ENCODE results near the gene HCFC1R1.
"Not testable (repeated sequence)": the region's sequence is repeated elsewhere in the genome, so short reads cannot be mapped to it uniquely, and the experiment has no call there.

Gene HCFC1R1

DNA sequence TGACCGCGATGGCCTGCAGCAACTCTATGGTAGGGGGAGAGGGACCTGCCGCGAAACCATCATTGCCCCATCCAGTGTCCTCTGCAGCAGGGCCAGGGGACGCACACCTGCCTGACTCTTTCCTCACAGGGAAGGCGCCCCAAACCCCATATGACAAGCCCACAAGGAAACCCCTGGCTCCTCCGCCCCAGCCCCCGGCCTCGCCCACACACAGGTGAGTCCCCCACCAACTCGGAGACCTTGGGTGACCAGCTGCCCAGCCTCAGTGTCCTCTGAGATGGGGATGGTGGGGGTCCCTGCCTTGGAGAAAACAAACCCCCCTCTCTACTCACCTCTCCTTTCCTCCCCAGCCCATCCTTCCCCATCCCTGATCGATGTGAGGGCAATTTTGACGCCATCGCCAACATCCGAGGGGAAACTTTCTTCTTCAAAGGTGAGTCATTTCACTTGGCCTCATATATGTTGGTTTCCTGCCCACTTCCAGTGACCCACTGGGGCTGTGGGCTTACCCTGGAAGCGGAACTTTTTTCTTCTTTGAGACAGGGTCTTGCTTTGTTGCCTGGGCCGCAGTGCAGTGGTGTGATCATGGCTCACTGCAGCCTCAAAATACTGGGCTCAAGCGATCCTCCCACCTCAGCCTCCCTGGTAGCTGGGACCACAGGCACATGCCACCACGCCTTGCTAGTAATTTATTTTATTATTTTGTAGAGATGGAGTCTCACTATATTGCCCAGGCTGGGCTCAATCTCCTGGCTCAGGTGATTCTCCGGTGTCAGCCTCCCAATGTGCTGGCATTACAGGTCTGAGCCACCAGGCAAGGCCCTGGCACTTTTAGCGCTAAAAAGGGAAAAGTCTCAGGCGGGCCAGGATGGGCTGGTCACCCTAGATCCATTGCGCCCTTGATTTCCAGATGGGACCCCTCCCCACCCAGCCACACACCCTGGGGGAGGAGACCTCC is 33.7 kb upstream of the HCFC1R1 start:
- Histone ChIP-seq H3K79me2 (ENCODE audit: insufficient read depth, low read depth) (no peaks in the 10 kb centered on the region), H3K27me3 (ENCODE audit: insufficient read depth, low read depth) (peaks cover 6% of the 10 kb centered on the region; the same call in 1 of the 2 replicates), H3K9ac (no peak overlapping the region), H3K27ac (no peak overlapping the region), H3K36me3 (ENCODE audit: insufficient read depth) (no peaks in the 10 kb centered on the region), H3K4me1 (ENCODE audit: low read depth, poor library complexity, severe bottlenecking) (peaks cover 6% of the 10 kb centered on the region), H2AFZ (ENCODE audit: low read depth) (no peak overlapping the region), H4K20me1 (ENCODE audit: insufficient read depth) (no peaks in the 10 kb centered on the region), H3K4me3 (IDR thresholded peaks at IDR 0.05; ENCODE audit: insufficient read depth, low read depth, low read length) (no peak overlapping the region), H3K4me2 (no peak overlapping the region)
- no peak for TF ChIP-seq CTCF (conservative IDR thresholded peaks at IDR 0.05; ENCODE audit: low read depth, low read length)

DNA sequence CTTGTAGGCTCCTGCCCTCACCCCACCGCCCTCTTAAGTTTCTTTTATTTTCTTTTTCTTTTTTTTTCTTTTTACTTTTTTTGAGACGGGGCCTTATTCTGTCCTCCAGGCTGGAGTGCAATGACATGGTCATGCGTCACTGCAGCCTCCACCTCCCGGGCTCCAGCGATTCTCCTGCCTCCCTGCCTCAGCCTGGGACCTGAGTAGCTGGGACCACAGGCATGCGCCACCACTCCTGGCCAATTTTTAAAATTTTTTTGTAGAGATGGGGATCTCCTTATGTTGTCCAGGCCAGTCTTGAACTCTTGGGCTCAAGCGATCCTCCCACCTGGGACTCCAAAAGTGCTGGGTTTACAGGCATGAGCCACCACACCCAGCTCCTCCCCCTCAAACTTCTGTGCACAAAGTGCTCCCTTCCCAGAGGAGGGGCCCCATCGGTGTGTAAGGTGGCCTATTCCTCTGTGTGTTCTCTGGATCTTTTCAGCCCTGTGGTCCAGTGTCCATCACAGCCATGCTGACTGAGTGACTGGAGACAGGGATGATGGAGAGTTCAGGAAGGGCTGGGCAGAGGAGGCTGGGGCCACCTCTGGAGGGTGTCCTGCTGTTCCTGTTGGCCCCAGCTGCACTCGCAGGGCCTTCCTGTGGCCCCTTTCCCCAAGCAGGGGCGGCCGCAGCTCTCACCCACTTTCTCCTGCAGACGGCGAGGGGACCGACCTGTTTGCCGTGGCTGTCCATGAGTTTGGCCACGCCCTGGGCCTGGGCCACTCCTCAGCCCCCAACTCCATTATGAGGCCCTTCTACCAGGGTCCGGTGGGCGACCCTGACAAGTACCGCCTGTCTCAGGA is 32.8 kb upstream of the HCFC1R1 start:
- Histone ChIP-seq H3K36me3 (ENCODE audit: insufficient read depth) (no peaks in the 10 kb centered on the region), H3K4me3 (IDR thresholded peaks at IDR 0.05; ENCODE audit: insufficient read depth, low read depth, low read length) (no peak overlapping the region), H3K79me2 (ENCODE audit: insufficient read depth, low read depth) (no peaks in the 10 kb centered on the region), H2AFZ (ENCODE audit: low read depth) (no peak overlapping the region), H3K4me1 (ENCODE audit: low read depth, poor library complexity, severe bottlenecking) (peaks cover 6% of the 10 kb centered on the region), H4K20me1 (ENCODE audit: insufficient read depth) (no peaks in the 10 kb centered on the region), H3K4me2 (no peak overlapping the region), H3K27ac (no peak overlapping the region), H3K9ac (no peak overlapping the region), H3K27me3 (ENCODE audit: insufficient read depth, low read depth) (peaks cover 3% of the 10 kb centered on the region; the same call in 1 of the 2 replicates)
- no peak for TF ChIP-seq CTCF (conservative IDR thresholded peaks at IDR 0.05; ENCODE audit: low read depth, low read length)

DNA sequence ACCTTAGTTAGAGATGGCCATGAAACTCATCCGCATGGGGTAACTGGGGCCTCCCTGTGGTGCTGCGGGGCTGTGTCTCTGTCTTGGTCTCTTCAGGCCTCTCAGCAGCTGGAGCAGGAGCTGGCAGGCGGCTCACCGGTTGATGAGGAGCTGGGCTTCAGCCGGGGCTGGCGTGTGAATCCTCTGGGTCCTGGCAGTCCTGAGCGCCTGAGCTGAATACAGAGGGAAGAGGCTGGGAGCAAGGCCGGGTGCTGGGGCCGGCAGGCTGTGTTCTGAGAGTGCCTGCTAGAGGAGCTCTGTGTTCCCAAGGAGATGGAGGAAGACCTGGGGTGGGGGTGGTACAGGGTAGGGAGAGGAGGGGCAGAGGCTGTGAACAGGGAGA is 32.0 kb upstream of the HCFC1R1 start:
- H3K4me1 ChIP-seq (ENCODE audit: low read depth, poor library complexity, severe bottlenecking); H3K79me2 ChIP-seq (ENCODE audit: insufficient read depth, low read depth); H2AFZ ChIP-seq (ENCODE audit: low read depth); H3K9ac ChIP-seq; H3K36me3 ChIP-seq (ENCODE audit: insufficient read depth); H3K27me3 ChIP-seq (ENCODE audit: insufficient read depth, low read depth); H3K4me2 ChIP-seq; H4K20me1 ChIP-seq (ENCODE audit: insufficient read depth); H3K4me3 ChIP-seq (IDR thresholded peaks at IDR 0.05; ENCODE audit: insufficient read depth, low read depth, low read length); H3K27ac ChIP-seq: not testable (repeated sequence)

GRCh38 chr16:3054965-3055733 is 31.4 kb upstream of the HCFC1R1 start:
- Histone ChIP-seq H3K27me3 (ENCODE audit: insufficient read depth, low read depth) (peaks cover 5% of the 10 kb centered on the region; the same call in 1 of the 2 replicates), H3K27ac (no peak overlapping the region), H3K36me3 (ENCODE audit: insufficient read depth) (no peaks in the 10 kb centered on the region), H3K4me2 (no peak overlapping the region), H3K79me2 (ENCODE audit: insufficient read depth, low read depth) (no peaks in the 10 kb centered on the region), H3K4me1 (ENCODE audit: low read depth, poor library complexity, severe bottlenecking) (peaks cover 6% of the 10 kb centered on the region), H2AFZ (ENCODE audit: low read depth) (no peak overlapping the region), H4K20me1 (ENCODE audit: insufficient read depth) (no peaks in the 10 kb centered on the region), H3K9ac (no peak overlapping the region), H3K4me3 (IDR thresholded peaks at IDR 0.05; ENCODE audit: insufficient read depth, low read depth, low read length) (no peak overlapping the region)
- TF ChIP-seq CTCF (conservative IDR thresholded peaks at IDR 0.05; ENCODE audit: low read depth, low read length): no peak

- not testable (repeated sequence) for H3K4me3 ChIP-seq (IDR thresholded peaks at IDR 0.05; ENCODE audit: insufficient read depth, low read depth, low read length); H3K27me3 ChIP-seq (ENCODE audit: insufficient read depth, low read depth); H3K36me3 ChIP-seq (ENCODE audit: insufficient read depth); H4K20me1 ChIP-seq (ENCODE audit: insufficient read depth); H3K79me2 ChIP-seq (ENCODE audit: insufficient read depth, low read depth); H3K27ac ChIP-seq; H3K4me2 ChIP-seq; H3K9ac ChIP-seq; H3K4me1 ChIP-seq (ENCODE audit: low read depth, poor library complexity, severe bottlenecking); H2AFZ ChIP-seq (ENCODE audit: low read depth)
Measured at GRCh38 chr16:3053330-3053710, 29.6 kb upstream of the HCFC1R1 start.

GRCh38 chr16:3052571-3053329 is 29.0 kb upstream of the HCFC1R1 start:
- H3K27me3 ChIP-seq (ENCODE audit: insufficient read depth, low read depth): peaks cover 12% of the 10 kb centered on the region; the same call in 1 of the 2 replicates
- not testable (repeated sequence) for H3K9ac ChIP-seq; H3K27ac ChIP-seq; H3K79me2 ChIP-seq (ENCODE audit: insufficient read depth, low read depth); H3K4me3 ChIP-seq (IDR thresholded peaks at IDR 0.05; ENCODE audit: insufficient read depth, low read depth, low read length); H2AFZ ChIP-seq (ENCODE audit: low read depth); H3K36me3 ChIP-seq (ENCODE audit: insufficient read depth); H4K20me1 ChIP-seq (ENCODE audit: insufficient read depth); H3K4me1 ChIP-seq (ENCODE audit: low read depth, poor library complexity, severe bottlenecking); H3K4me2 ChIP-seq

Measured in KMS-11 (cell line).